Naive thymus-derived CD4-positive, alpha-beta T cell (primary cell): ENCODE measurements around the gene NADK. TPM values are rescaled to one million over a fixed set of nuclear protein-coding genes. Genes with fewer than 3 reads are reported as not detected.
A peak's percentile ranks its signal among the peaks of the same experiment; 100 is the strongest.

Experiments used
- ATAC-seq: fragments of 150-1000 bp; cut with Tn5 transposase; 2 replicates; pipeline ENCODE4 v1.10.0; 2021; ENCODE audit warnings: mild to moderate bottlenecking, moderate library complexity
- CTCF ChIA-PET: fragments of 350-600 bp; sonication (Branson Sonifier 250); formaldehyde crosslinking; loops from one replicate; lab custom pipeline; 2021; ENCODE audit warnings: antibody characterized with exemption; lab: Charles Lee
- POLR2A ChIA-PET: fragments of 350-600 bp; sonication (Branson Sonifier 250); formaldehyde crosslinking; loops from one replicate; lab custom pipeline; 2021; ENCODE audit warnings: antibody characterized with exemption, inconsistent platforms; lab: Charles Lee
- DNase-seq, 9 donors: peaks; one replicate each; pipeline versions ENCODE4 v3.0.0 to v3.0.0-alpha.2; 2020 to 2022; ENCODE audit warnings: mixed read lengths in 1 of 9
- H3K27ac ChIP-seq: one replicate; pipeline ENCODE4 v1.7.0; 2013; ENCODE audit warnings: mild to moderate bottlenecking, low read depth, low read length, moderate library complexity
- H3K27me3 ChIP-seq, 2 donors: one replicate each; pipeline ENCODE4 v1.7.0; 2013; ENCODE audit warnings: low read length in 2 of 2, mild to moderate bottlenecking in 2 of 2, moderate library complexity in 2 of 2; ENCODE audit not compliant: control insufficient read depth in 2 of 2, insufficient read depth in 2 of 2
- H3K36me3 ChIP-seq, 3 experiments: 1 replicate in 2 of 3; 2 replicates in 1 of 3; pipeline ENCODE4 v1.7.0; 2013; ENCODE audit warnings: low read length in 3 of 3, mild to moderate bottlenecking in 3 of 3, moderate library complexity in 1 of 3; ENCODE audit not compliant: insufficient read depth in 3 of 3, control insufficient read depth in 2 of 3
- H3K4me1 ChIP-seq, 2 donors: one replicate each; pipeline ENCODE4 v1.7.0; 2013; ENCODE audit warnings: low read length in 2 of 2, mild to moderate bottlenecking in 2 of 2, moderate library complexity in 1 of 2; ENCODE audit not compliant: control insufficient read depth in 2 of 2, insufficient read depth in 2 of 2
- H3K4me3 ChIP-seq: 2 replicates; pipeline ENCODE4 v1.7.0; 2013; ENCODE audit warnings: mild to moderate bottlenecking, low read length
- H3K9me3 ChIP-seq, 3 experiments: 1 replicate in 2 of 3; 2 replicates in 1 of 3; pipeline ENCODE4 v1.7.0; 2013; ENCODE audit warnings: low read length in 3 of 3; ENCODE audit not compliant: control insufficient read depth in 2 of 3
- H3K27ac Mint-ChIP-seq, 9 donors: one replicate each; pipeline ENCODE4 v1.8.0; 2020 to 2022; ENCODE audit warnings: mixed read lengths in 9 of 9, mild to moderate bottlenecking in 8 of 9, moderate library complexity in 5 of 9, inconsistent platforms in 2 of 9
- H3K27me3 Mint-ChIP-seq, 5 donors: one replicate each; pipeline ENCODE4 v1.8.0; 2021 to 2022; ENCODE audit warnings: mixed read lengths in 5 of 5, mild to moderate bottlenecking in 1 of 5
- H3K36me3 Mint-ChIP-seq, 5 donors: one replicate each; pipeline ENCODE4 v1.8.0; 2020 to 2022; ENCODE audit warnings: mixed read lengths in 5 of 5, mild to moderate bottlenecking in 3 of 5, inconsistent platforms in 1 of 5
- H3K4me1 Mint-ChIP-seq, 7 donors: one replicate each; pipeline ENCODE4 v1.8.0; 2020 to 2022; ENCODE audit warnings: mixed read lengths in 7 of 7, mild to moderate bottlenecking in 3 of 7, inconsistent platforms in 1 of 7
- H3K4me3 Mint-ChIP-seq, 10 donors: one replicate each; pipeline ENCODE4 v1.8.0; 2020 to 2022; ENCODE audit warnings: mild to moderate bottlenecking in 10 of 10, mixed read lengths in 10 of 10, moderate library complexity in 6 of 10, inconsistent platforms in 2 of 10
- H3K9me3 Mint-ChIP-seq, 11 donors: one replicate each; pipeline ENCODE4 v1.8.0; 2020 to 2022; ENCODE audit warnings: mixed read lengths in 11 of 11, mild to moderate bottlenecking in 4 of 11, inconsistent platforms in 1 of 11, moderate library complexity in 1 of 11
- intact Hi-C, 2 donors: fragments of 100-400 bp; cut with micrococcal nuclease; formaldehyde crosslinking; loops; one replicate each; pipeline ENCODE4 v1.15.1; 2023
- polyA plus RNA-seq, 2 donors: library from polyadenylated mRNA; unstranded; fragments of 300-500 nt; fragmentation: Illumina TruSeq; gene quantifications; one replicate each; pipeline ENCODE4 v1.2.3, GENCODE V29; 2021
- total RNA-seq, 6 experiments: library from RNA in 5 of 6; stranded (reverse) in 5 of 6; gene quantifications; 1 replicate in 5 of 6; 2 replicates in 1 of 6; pipeline ENCODE4 v1.2.3 and lab custom pipeline; 2021 to 2026

NADK gene
- total and polyA plus RNA-seq, 7 experiments from 2014 or later: 14.7 to 115 (median 49.4) TPM

DNA sequence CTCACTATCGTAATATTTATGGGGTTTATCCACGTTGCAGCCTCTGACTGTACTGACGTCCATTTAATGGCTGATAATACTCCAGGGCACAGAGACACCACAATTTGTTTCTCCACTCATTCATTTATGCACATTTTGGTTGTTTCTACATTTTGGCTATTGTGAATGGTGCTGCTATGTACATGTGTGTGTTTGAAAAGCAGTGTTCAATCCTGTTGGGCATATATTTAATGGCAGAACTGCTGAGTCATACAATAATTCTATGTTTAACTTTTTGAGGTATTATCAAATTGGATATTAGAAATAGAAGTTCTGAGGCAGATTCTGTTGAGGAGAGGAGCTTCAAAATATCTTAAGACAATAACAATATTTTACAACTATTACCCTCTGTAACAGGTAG is 39.0 kb upstream of the NADK start:
- intact Hi-C loops: no loop called here
- Histone ChIP-seq H3K9me3 (no peaks in the 10 kb centered on the region), H3K4me1 (no peaks in the 10 kb centered on the region), H3K27ac (no peak overlapping the region), H3K27me3 (no peaks in the 10 kb centered on the region), H3K36me3 (peaks cover 9 to 63% (median 19%) of the 10 kb centered on the region in 3 experiments), H3K4me3 (no peak overlapping the region)
- DNase-seq (no peak), ATAC-seq (no peak)
- H3K27me3 Mint-ChIP-seq: no peaks in the 10 kb centered on the region
- ChIA-PET POLR2A (no interaction called here), CTCF (no interaction called here)
- no peaks in the 10 kb centered on the region for H3K9me3 Mint-ChIP-seq
- H3K36me3 Mint-ChIP-seq: peaks cover 6 to 26% (median 13%) of the 10 kb centered on the region in 5 donors
- no peak overlapping the region for H3K4me3 Mint-ChIP-seq
- H3K27ac Mint-ChIP-seq: peak overlapping the region in 2 of 9 donors; percentile 10 to 18
- H3K4me1 Mint-ChIP-seq: peaks cover 3 to 8% (median 6%) of the 10 kb centered on the region in 7 donors

DNA sequence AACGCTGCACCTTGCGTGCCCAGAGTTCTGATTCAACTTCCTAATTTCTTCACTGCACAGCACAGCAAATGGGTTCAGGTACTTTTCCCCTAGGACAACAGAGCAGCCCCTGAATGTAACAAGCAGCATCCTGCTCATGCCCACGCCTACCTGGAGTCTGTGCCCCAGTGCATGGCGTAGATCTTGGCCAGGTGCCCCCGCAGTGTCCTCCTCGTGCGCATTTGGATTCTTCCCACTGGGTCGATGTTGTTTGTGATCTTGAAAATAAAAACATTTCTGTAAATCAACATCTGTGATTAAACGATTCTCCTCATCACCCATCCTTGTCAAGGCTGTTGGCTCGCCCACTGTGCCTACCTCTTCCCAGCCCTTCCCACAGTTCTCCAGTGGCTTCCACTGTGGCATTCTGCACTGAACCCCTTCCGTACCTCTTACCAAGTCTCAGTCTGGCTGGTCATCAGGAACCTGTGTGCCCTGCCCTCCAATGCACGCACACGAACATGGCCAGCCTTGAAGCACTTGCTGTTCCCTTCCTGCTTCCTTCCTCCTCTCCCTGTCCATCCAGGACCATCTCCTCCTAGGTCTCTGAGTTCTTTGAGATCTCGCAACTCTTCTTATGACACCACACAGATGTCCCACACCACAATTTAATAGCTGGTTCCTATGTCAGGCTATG is 37.5 kb upstream of the NADK start:
- DNase-seq (no peak), ATAC-seq (no peak)
- CTCF ChIA-PET: no interaction called here
- Histone ChIP-seq H3K27me3 (no peaks in the 10 kb centered on the region), H3K9me3 (no peaks in the 10 kb centered on the region), H3K27ac (no peak overlapping the region), H3K4me1 (no peaks in the 10 kb centered on the region), H3K4me3 (no peak overlapping the region), H3K36me3 (peaks cover 9 to 57% (median 14%) of the 10 kb centered on the region in 3 experiments)
- Mint-ChIP-seq H3K27ac (peak overlapping the region in 6 of 9 donors; percentile 11 to 70 (median 51)), H3K36me3 (peaks cover 6 to 26% (median 13%) of the 10 kb centered on the region in 5 donors), H3K4me3 (peak overlapping the region in 2 of 10 donors; percentile 3 to 35), H3K4me1 (peaks cover 0 to 8% (median 5%) of the 10 kb centered on the region in 7 donors), H3K9me3 (no peaks in the 10 kb centered on the region), H3K27me3 (no peaks in the 10 kb centered on the region)
- POLR2A ChIA-PET: no interaction called here
- intact Hi-C loops: no loop called here

DNA sequence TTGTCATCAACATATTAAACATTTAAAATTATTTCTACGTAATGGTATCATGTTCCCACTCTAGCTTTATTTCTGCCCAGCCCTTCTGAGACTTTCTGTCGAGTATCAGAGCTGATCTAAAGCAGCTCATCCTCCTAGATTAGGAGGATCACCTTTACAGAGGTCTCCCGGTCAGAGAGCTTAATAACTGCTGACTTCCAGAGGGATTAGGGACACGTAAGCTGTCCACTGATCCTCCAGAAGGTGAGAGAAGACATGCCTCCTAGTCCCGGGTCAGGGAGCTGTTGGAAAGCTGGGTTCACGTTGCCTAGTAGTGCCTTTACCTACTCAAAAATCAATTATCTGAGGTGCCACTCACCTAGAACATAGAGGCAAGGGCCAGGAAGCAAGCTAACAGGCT is 31.2 kb upstream of the NADK start:
- peaks cover 5 to 73% (median 9%) of the 10 kb centered on the region in 3 experiments for H3K36me3 ChIP-seq
- no peaks in the 10 kb centered on the region for H3K4me1 ChIP-seq
- ATAC-seq (no peak), DNase-seq (no peak)
- H3K4me3 ChIP-seq: no peak overlapping the region
- H3K27ac Mint-ChIP-seq: peak overlapping the region in 2 of 9 donors; percentile 17 to 60
- ChIA-PET POLR2A (interaction anchor here (0.6 kb wide), 1 partner anchor 768 kb away, joined by 4 read pairs; no protein-coding TSS in a partner anchor), CTCF (interaction anchor here (0.6 to 0.7 kb wide), 2 partner anchors 17 to 62 kb away, joined by 3 read pairs; no protein-coding TSS in a partner anchor)
- H3K27ac ChIP-seq: no peak overlapping the region
- H3K4me3 Mint-ChIP-seq: no peak overlapping the region
- H3K27me3 Mint-ChIP-seq: no peaks in the 10 kb centered on the region
- H3K4me1 Mint-ChIP-seq: peaks cover 0 to 9% (median 2%) of the 10 kb centered on the region in 7 donors
- H3K27me3 ChIP-seq: no peaks in the 10 kb centered on the region
- peaks cover 0 to 21% (median 11%) of the 10 kb centered on the region in 5 donors for H3K36me3 Mint-ChIP-seq
- intact Hi-C loops: no loop called here
- H3K9me3 ChIP-seq: no peaks in the 10 kb centered on the region
- peaks cover 0 to under 1% (median 0%) of the 10 kb centered on the region in 11 donors for H3K9me3 Mint-ChIP-seq

DNA sequence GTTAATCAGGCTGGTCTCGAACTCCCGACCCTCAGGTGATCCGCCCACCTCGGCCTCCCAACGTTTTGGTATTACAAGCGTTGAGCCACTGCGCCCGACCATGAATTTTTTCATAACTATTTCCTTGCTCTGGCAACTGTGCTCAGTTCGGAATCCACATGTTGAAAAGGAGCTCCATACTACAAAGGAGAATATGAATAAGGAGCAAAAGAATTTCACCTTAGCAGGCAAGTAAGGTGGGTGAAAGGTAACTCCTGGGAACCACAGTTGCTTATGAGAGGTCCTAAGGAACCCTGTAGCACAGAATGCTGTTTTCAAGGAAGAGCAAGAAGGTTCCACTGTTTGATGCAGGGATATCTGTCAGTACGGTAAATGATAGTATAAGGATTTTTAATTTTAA is 29.9 kb upstream of the NADK start:
- Histone ChIP-seq H3K27ac (no peak overlapping the region), H3K4me1 (peaks cover 0 to 1% of the 10 kb centered on the region in 2 donors), H3K9me3 (no peaks in the 10 kb centered on the region), H3K36me3 (peaks cover 5 to 69% (median 7%) of the 10 kb centered on the region in 3 experiments), H3K4me3 (no peak overlapping the region), H3K27me3 (no peaks in the 10 kb centered on the region)
- Mint-ChIP-seq H3K9me3 (peaks cover 0 to 3% (median 0%) of the 10 kb centered on the region in 11 donors), H3K27me3 (no peaks in the 10 kb centered on the region), H3K4me1 (peaks cover 0 to 11% (median 5%) of the 10 kb centered on the region in 7 donors), H3K4me3 (no peak overlapping the region), H3K36me3 (peaks cover 0 to 22% (median 11%) of the 10 kb centered on the region in 5 donors), H3K27ac (peak overlapping the region in 3 of 9 donors; percentile 56 to 65 (median 60))
- ATAC-seq (no peak), DNase-seq (no peak)
- intact Hi-C loops: no loop called here
- ChIA-PET POLR2A (no interaction called here), CTCF (no interaction called here)

DNA sequence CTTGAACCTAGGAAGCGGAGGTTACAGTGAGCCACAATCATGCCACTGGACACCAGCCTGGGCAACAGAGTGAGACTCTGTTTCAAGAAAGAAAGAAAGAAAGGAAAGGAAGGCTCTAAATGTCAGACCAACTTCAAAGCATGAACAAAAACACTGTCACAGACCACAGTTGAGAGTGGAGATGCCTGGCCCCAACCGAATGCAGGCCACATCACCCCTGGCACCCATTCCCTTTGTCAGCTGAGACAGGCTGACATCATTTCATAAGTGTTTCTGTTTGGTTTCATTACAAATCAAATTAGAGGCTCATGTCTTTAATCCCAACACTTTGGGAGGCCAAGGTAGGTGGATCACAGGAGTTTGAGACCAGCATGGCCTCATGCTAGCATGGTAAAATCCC is 28.6 kb upstream of the NADK start:
- Mint-ChIP-seq H3K4me3 (no peak overlapping the region), H3K4me1 (peaks cover 0 to 21% (median 10%) of the 10 kb centered on the region in 7 donors), H3K36me3 (peaks cover 0 to 27% (median 15%) of the 10 kb centered on the region in 5 donors), H3K27ac (peak overlapping the region in 2 of 9 donors; percentile 46 to 64), H3K9me3 (peaks cover 0 to 3% (median 0%) of the 10 kb centered on the region in 11 donors), H3K27me3 (no peaks in the 10 kb centered on the region)
- no peaks in the 10 kb centered on the region for H3K27me3 ChIP-seq
- ATAC-seq (no peak), DNase-seq (no peak)
- peaks cover 0 to 3% of the 10 kb centered on the region in 2 donors for H3K4me1 ChIP-seq
- H3K27ac ChIP-seq: no peak overlapping the region
- POLR2A ChIA-PET: no interaction called here
- peaks cover 5 to 72% (median 5%) of the 10 kb centered on the region in 3 experiments for H3K36me3 ChIP-seq
- intact Hi-C loops: no loop called here
- no peak overlapping the region for H3K4me3 ChIP-seq
- CTCF ChIA-PET: no interaction called here
- H3K9me3 ChIP-seq: no peaks in the 10 kb centered on the region

DNA sequence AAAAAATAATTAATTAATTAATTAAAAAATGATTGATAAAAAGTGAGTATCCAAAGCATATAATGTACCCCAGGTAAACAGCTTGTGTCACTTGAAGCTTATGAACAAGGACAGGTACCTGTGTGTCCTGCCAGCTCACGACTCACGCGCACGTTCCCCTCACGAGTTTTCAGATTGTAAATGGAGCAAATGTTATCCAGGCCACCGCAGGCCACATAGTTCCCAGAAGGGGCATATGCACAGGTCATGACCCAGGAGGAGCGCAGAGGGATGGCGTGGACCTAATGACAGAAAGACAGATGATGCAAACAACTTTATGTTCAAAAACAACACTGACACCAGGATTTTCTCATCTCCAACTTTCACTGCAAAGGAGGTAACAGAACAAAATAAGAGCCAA is 26.0 kb upstream of the NADK start:
- ATAC-seq (no peak), DNase-seq (no peak)
- no peaks in the 10 kb centered on the region for H3K27me3 Mint-ChIP-seq
- Histone ChIP-seq H3K27me3 (no peaks in the 10 kb centered on the region), H3K4me1 (peaks cover 0 to 3% of the 10 kb centered on the region in 2 donors), H3K4me3 (no peak overlapping the region), H3K9me3 (no peaks in the 10 kb centered on the region), H3K27ac (no peak overlapping the region), H3K36me3 (peaks cover under 1 to 81% (median 5%) of the 10 kb centered on the region in 3 experiments)
- intact Hi-C loops: no loop called here
- H3K36me3 Mint-ChIP-seq: peaks cover 0 to 33% (median 24%) of the 10 kb centered on the region in 5 donors
- POLR2A ChIA-PET: no interaction called here
- H3K9me3 Mint-ChIP-seq: peaks cover 0 to 3% (median 0%) of the 10 kb centered on the region in 11 donors
- H3K4me3 Mint-ChIP-seq: no peak overlapping the region
- CTCF ChIA-PET: no interaction called here
- H3K4me1 Mint-ChIP-seq: peaks cover 0 to 32% (median 25%) of the 10 kb centered on the region in 7 donors
- peak overlapping the region in 4 of 9 donors; percentile 25 to 60 (median 38) for H3K27ac Mint-ChIP-seq
